HG03442 (cell line): ENCODE results near the gene ARHGAP35.
"Not testable (repeated sequence)": the region's sequence is repeated elsewhere in the genome, so short reads cannot be mapped to it uniquely, and the experiment has no call there.

Experiments used
- ATAC-seq: cut with Tn5 transposase; IDR thresholded peaks from one replicate; pipeline ENCODE4 v1.9.1; 2021; ENCODE audit warnings: mild to moderate bottlenecking, moderate library complexity; ENCODE audit not compliant: unreplicated experiment

The ARHGAP35 gene

DNA sequence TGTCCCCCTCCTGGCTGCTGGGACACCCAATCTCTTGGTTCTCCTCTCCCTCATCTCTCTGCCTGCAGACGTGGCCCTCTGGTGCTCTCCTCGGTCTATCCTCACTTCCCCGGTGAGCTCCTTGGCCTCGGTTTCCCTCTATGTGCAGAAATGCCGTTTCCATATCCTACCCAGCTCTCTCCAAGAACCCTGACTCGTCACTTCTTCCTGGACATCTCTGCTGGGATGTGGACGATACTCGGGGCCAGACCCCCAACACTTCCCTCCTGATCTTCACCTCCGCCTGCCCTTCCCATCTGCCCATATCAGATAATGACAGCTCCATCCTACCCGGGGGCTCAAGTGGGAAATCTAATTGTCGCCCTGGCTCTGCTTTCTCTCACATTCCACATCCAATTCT is 18.0 kb upstream of the ARHGAP35 start:
- ATAC-seq = no peak

DNA sequence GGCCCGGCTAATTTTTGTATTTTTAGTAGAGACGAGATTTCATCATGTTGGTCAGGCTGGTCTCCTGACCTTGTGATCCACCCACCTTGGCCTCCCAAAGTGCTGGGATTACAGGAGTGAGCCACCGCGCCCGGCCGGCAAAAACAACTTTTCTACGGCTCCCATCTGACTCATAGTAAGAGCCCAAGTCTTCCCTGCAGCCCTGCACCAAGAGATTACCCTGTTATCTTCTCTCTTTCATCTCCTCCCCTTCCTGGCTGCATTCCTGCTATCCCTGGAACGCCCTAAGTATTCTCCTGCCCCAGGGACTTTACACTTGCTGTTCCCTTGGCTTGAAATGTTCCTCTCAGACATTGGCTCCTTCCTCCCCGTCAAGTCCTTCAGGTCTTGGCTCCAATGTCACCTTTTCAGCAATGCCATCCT is 16.7 kb upstream of the ARHGAP35 start:
- ATAC-seq = no peak

DNA sequence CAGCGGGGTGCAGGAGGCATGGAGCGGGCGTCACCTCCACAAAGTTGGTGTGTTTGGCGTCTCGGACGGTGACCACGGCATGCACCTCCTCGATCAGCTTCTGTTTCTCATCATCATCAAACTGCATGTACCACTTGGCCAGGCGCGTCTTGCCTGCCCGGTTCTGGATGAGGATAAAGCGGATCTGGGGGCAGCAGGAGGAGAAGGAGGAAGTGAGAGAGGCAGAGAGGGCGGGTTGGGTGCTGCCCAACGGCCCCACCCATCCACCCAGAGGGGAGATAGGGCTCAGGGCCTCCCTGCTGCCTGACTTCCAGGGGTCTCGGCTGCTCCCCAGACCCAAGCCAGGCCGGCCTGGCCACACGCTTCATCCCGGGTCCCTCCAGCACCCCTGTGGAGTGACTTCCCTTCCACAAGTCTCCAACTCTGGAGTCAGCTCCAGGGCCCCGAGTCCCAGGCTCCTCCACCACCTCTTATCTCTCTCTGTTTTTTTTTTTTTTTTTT is 14.8 kb upstream of the ARHGAP35 start:
- no peak for ATAC-seq

DNA sequence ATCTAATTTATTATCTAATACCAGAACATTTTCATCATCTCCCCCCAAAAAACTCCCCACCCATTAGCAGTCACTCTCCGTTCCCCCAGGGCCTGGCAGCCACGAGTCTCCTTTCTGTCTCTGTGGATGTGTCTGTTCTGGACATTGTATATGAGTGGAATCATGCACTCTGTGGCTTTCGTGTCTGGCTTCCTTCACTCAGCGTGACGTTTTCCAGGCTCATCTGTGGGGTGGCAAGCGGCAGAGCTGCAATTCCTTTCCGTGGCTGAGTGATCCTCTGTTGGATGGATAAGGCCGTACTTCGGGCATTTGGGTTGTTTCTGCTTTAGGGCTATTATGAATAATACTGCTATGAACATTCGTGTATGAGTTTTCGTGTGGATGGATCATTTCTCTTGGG is 13.3 kb upstream of the ARHGAP35 start:
- ATAC-seq = no peak

DNA sequence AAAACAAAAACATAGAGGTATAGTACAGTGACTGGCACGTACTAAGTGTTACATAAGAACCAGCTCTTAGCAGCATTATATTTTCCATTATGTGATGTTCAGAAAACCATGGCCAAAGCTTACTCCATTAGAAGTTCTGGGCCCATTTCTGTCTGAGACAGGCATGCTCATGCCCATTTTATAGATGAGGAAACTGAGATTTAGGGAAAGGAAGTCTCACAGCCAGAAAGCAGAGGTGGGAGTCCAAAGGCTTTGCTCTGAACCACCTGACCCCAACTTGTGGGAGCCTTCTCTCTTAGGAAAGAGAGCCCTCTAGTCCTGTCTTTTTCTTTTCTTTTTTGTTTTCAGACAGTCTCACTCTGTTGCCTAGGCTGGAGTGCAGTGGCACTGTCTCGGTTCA is 12.4 kb upstream of the ARHGAP35 start:
- ATAC-seq = no peak

DNA sequence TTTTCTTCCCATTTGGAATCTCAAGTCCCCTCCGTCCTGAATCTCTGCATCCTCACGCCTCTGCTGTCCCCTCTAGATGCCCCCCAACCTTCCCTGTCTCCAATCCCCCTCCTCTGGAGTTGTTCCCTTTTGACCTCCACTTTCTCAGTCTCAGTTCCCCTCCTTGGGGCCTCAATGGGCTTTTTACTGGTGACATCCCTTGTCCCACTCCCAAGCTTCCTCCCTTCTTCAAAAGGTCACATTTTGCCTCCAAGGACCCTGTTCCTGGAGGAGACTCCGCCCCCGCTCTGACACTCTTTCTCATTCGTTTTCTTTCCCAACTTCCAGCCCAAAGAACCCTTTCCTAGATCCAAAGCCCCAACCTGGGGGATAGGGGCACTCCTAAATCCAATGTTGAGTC is 11.2 kb upstream of the ARHGAP35 start:
- no peak for ATAC-seq

DNA sequence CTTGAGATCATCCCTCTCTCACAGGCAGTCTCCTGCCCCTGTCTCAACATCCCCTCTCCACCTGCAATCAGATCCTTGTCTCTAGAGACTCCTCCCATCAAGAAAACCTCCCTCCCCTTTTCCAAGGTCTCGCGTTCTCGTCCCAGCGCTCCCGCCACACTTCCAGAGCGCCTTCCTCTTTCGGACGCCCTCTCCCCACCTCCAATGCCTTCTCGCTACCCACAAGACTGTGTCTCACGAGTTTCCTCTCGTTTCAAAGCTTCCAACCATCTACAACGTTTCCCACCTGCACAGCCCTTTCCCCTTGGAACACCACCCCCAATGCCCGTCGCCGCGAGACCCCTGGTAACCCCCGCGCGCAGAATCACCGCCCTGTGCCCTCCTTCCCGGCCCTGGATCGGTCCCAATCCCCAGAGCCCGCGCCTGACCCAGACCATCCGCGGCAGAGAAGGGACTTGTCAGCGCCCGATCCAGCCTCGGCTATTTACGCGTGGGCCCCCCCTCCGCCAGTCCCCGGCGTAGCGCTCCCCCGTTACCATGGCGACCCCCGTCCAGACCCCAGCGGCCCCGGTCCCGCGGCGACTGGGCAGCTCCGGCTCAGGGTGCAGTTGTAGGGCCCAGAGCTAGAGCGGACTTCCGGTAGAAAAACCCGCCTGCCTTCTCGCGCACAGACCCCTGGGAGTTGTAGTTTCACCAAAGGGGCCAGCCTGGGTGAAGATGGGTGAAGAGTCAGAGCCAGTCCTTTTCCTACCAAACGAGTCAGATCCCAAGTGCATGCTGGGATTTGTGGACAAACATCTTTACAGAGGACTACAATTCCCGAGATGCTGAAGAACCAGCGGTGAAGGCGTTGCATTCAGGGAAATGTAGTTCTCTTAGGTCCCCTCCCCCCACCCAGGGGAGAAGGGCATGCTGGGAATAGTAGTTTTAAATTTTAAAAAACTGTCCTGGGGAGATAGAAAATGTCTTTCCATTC is 10.3 kb upstream of the ARHGAP35 start, which contains the start of gene AP2S1:
Gene AP2S1 (minus strand): TSS at position 619 of the 976 bp plus-strand sequence. CDS start 80 bp downstream, at position 539.
- peak; percentile 86 for ATAC-seq

DNA sequence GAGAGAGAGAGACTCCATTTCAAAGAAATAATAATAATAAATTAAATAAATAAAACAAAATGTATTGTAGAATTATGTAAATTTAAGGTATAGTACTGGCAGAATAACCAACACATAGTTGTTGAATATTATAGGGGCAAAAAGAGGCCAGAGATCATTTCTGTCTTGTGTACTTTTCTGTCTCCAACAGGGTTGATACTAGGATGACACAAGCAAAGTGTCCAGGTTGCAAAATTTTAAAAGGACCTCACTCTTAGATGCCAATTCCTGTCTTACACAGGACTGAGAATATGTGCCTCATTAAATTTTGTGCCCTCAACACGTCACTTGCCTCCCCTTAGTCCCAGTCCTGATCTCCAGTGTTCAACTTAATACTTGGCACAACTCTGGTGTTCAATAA is 8.0 kb upstream of the ARHGAP35 start:
- ATAC-seq = no peak

DNA sequence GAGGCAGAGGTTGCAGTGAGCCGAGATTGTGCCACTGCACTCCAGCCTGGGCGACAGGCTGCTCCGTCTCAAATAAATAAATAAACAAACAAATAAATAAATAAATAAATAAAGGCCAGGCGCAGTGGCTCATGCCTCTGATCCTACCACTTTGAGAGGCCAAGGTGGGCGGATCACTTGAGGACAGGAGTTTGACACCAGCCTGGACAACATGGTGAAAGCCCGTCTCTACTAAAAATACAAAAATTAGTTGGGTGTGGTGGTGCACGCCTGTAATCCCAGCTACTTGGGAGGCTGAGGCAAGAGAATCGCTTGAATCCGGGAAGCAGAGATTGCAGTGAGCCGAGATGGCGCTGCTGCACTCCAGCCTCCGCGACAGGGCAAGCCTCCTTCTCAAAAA is 6.1 kb upstream of the ARHGAP35 start:
- ATAC-seq = not testable (repeated sequence)

DNA sequence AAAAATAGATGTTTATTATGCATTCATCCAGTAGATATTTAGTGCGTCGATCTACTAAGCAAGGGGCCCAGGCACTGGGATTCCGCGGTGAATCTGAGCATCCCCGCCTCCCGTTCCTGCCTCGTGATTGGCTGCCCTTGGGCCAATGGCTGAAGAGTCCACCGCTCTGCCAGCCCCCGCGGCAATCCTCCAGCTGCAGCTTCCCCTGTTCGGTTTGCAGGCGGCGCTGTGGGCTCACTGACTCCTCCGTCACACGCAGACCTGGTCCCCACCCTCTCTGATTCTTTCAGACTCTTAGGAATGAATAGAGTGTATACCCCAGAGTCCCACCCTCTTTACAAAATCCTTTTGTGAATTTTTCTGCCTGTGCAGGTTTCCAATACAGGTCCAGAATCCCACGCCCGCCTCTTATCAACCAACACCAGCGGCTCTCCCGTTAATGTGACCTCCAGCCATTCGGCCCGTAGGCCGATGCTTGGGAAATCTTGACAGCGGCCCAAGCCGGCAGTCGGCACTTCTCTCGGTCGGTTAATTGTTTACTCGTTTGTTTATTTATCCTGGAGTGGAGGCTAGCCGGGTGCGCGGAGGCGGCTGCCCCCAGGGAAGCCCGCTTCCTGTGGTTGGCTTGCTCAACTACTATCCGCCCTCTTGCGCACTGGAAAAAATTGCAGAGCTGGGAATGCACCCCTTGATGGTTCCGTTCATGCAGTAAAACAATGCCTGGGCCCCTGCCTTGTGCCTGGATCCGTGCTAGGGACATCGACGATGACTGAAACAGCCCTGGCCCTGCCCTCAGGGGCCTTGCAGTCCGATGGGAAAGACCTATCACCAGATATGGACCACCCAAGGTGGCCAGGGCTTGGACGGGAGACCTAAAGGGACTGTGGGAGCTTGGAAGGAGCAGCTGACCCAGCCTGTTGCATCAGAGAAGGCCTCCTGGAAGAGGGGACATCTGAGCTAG is 4.5 kb upstream of the ARHGAP35 start:
- peak; percentile 36 for ATAC-seq

DNA sequence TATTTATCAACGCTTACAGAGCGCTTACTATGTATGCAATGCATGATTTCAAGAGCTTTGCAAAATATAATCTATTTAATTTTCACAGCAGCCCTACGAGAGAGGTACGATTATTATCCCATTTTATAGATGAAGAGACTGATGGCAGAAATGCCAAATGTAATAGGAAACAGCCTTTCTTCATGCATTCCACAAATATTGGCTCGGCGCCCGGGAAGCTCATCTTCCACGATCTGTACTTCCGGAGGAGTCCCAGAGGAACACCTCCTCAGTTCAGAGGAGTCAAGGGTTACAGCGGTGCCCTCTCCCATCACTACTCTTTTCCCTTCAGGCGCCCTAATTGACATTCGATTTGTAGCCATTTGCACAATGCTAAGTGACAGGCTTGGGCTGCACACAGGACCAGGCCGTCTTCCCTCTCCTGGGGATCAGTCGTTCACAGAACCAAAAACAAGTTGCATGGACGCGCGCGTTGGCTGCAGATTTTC is 1.1 kb upstream of the ARHGAP35 start:
- ATAC-seq = no peak

DNA sequence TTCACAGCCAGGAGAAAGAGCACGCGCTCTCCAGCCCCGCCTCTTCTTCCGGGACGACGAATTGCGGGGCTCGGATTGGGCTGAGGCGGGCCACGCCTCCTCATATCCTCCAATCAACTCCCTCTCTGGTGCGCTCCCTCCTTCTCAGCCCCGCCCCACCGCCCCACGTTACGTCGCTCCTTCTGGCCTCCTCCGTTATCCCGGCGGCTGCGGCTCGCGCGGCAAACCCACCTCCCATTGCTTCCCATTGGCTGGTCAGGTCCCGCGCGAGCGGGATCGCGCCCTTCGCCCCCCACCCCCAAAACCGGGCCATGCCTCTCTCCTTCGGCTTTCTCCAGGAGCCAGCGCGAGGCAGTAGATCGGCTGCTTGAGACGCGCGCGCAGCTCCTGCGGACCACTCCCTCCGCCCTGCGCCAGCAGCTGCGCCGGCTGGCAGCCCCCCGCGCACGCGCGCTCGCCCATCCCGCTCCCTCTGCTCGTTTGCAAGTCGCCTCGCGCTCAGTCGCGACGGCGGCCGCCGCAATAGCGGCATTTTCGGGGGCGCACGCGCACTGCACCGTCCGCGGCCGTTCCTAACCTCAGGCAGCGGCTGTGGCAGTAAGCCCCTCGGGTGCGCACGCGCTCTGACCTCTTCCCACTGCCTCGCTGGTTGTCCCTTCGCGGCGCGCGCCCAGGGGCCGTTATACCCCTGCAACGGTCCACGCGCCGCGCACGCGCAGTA is 512 bp upstream of the ARHGAP35 start:
- ATAC-seq = peak; percentile 62

DNA sequence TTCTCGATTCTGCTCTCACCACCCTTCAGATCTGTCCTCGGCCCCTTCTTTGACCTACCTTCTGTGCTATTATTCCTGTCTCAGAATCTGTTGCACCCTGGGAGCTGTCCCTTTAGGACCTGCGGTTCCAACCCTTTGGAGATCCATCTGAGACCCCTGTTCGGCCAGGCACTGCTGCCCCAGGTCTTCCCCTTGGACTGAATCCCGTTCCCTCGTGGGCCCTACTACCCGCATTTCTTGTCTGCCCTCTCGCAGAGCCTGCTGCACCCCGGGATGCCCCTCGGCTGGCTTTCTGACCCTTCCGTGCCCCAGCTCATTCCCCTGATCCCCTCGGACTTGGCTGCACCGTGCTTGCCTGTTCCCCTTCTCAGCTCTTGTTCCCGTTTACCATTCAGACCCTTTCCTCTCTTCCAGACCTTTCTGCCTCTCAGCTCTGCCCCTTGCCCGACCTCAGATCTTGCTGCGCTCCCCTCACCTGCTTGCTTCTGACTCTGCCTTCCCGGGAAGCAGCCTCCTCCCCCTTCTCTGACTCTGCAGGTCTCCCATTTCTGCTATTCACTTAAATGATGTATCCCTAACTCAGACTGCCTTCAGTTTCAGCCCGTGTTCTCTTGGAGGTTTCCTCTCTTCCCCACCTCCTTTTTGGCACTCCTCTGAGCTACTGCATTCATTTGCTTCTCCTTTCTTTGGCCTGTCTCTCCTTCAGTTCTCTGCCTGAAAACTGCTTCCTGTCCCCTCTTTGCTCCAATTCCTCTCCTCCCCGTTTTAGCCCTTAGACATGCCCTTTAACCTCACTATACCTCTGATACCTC is 1.1 kb downstream of the ARHGAP35 start:
- no peak for ATAC-seq

DNA sequence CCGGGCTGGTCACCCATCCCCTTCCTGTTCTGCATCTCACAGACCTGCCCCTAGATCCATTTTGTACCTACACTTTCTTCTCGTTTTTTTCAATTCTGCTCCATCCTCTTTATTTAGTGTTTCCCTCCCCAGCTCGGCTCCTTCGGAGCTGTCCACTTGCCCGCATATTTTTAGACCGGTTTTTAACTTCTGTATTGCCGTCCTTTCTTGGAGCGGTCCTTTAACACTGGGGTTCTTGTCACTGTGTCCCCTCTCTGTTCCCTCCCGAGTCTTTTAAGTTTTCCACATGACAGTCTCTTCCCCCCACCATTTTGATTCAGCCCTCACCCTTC is 1.7 kb downstream of the ARHGAP35 start:
- no peak for ATAC-seq

DNA sequence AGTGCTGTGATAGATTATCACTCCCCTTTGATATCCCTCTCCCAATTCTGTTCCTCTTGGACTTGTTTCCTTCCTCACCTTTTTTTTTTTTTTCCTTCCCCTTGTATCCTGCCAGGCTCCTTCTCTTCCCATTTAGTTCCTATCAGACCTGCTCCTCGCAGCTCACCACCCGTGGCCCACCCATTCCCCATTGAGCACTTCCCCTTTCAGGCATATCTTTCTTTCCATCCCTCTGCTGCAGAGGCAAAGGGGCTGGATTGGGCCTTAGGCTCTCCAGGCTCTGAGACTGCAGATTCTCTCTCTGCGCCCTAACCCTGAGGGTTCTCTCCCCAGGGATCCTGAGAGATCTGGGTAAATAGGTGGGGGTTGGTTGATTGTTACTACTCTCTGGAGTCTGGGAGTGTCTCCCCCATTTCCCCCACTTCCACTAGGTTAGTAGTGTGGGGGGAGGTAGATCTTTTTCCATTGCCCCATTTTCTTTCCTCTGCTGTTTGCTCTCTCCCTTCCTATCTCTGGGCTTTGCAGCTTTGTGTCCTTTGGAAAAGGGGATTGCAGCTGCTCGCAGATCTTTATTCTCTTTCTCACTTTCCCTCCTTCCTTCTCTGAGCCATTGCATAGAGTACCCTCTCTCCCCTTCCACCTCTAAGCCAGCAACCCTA is 2.3 kb downstream of the ARHGAP35 start:
- ATAC-seq = no peak

DNA sequence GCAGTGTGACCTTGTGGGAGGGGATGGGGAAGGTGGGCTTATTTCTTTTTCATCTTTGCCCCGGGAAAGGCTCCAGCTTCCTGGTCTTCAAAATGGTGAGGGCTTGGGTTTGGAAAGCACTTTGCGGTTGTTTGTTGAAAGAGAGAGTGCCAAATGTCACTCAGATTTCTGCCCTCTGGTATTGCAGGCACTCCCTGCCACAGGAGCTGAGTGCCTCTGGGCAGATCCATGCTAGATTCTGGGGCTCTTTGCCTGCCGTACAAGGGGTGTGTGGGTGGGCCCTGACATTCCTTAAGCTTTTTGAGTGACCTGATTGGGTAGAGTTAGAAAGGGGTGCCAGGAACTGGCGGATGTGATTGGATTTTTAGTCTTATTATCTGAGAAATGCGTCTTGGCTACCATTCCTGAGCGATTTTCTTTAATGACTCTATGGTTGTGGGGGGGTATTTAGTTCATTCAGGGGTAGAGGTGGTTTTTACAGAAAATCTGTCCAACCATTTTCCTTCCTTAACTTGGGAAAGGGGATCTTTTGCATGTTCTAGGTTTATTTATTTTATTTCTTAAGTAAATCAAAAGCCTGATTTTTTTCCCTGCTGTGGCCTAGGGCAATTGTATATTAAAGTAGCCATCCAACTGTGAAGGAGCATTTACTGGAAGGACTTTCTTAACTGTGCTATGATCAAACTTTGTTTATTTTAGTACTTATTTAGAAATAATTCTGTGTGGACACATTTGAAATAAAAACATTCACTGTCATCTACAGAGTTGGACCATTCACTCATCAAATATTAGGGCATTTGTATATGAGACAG is 3.2 kb downstream of the ARHGAP35 start:
- ATAC-seq = no peak

DNA sequence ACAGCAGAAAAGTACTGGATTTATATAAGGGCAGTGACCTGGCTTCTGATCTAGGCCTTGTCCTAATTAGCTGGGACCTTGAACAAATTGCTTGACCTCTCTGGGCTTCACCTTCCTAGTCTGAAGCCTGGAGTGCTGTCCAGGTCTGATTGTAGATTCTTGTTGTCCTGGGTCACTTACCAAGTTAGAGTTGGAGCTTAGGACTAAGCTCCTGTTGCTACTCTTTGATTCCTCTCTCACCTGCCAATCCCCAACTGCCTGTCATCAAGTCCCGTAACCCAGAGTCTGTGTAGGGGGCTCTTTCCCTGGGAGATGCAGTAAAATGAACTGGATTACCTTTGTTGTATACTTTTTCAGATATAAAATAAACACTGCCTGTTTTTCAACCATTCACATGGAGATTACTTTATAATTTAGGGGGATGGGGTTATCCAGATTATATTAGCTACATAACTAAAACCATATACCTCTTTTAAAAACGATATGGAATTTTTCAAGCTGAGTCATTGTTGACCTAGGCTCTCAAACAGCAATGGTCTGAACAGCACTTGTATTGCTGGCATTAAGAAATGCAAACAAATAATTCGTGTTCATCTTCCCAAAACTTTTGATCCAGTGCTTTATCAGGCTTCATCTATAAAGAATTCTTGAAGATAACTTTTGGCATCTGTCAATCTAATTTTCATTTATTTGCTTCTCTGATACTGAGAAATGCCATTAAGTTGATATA is 5.8 kb downstream of the ARHGAP35 start:
- no peak for ATAC-seq

DNA sequence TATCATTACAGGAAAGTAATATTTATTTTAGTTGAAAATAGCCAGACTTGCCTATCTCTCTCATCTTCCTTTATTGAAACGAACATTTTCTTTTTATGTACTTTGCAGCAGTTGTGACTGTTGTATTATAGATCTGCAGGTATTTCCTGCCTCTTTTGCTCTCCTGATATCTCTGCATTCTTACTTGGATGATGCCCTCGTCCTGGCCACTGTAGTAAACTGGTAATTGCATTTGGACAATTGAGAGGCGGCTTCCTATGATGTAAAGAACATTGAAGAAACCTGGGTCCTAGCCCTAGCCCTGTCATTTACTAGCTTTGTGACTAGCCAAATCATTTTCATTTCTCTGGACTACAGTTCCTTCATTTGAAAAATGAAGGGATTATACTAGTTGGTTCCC is 6.4 kb downstream of the ARHGAP35 start:
- ATAC-seq = no peak
